Esophagus squamous epithelium (tissue), 5 donors: ENCODE data around the gene PADI3. TPM values are rescaled to one million over a fixed set of nuclear protein-coding genes. Genes with fewer than 3 reads are reported as not detected.

ENCODE experiments used
- DNase-seq: peaks from one replicate; lab custom pipeline; 2025; lab: John Stamatoyannopoulos, UW
- H3K27ac ChIP-seq, 4 donors: fragments of 200-600 bp; sonication (generic); one replicate each; pipeline ENCODE4 v1.5.1; 2016 to 2019; ENCODE audit warnings: mild to moderate bottlenecking in 1 of 4
- H3K27me3 ChIP-seq, 4 donors: fragments of 200-600 bp; sonication (generic); 1 replicate in 3 of 4; 2 replicates in 1 of 4; pipeline versions ENCODE4 v1.5.1 to v1.6.0; 2017 to 2021; ENCODE audit warnings: antibody characterized with exemption in 1 of 4
- H3K36me3 ChIP-seq, 3 donors: fragments of 200-600 bp; sonication (generic); one replicate each; pipeline ENCODE4 v1.5.1; 2016 to 2019
- H3K4me1 ChIP-seq, 3 donors: fragments of 200-600 bp; sonication (generic); one replicate each; pipeline ENCODE4 v1.5.1; 2017 to 2019
- H3K4me3 ChIP-seq, 4 donors: fragments of 200-600 bp; sonication (generic); 1 replicate in 3 of 4; 2 replicates in 1 of 4; pipeline ENCODE4 v1.5.1; 2016 to 2019; ENCODE audit warnings: mild to moderate bottlenecking in 2 of 4, moderate library complexity in 1 of 4
- H3K9me3 ChIP-seq, 3 donors: fragments of 200-600 bp; sonication (generic); one replicate each; pipeline ENCODE4 v1.5.1; 2016 to 2019
- POLR2A ChIP-seq, 4 donors: fragments of 450-650 bp; IDR thresholded peaks; one replicate each; pipeline ENCODE4 v1.6.1; 2017; ENCODE audit warnings: antibody characterized with exemption in 4 of 4, mild to moderate bottlenecking in 4 of 4, moderate library complexity in 3 of 4
- WGBS, 2 donors: methylation state at CpG; one replicate each; pipeline ENCODE4 v1.1.5; 2018; 5-methylcytosine and 5-hydroxymethylcytosine counted together
- intact Hi-C: fragments of 100-400 bp; cut with DNase I; formaldehyde crosslinking; loops from one replicate; pipeline ENCODE4 v1.15.0; 2022
- total RNA-seq, 4 donors: library from RNA; depleted of rRNA; stranded (reverse); fragments of >200 nt; gene quantifications; one replicate each; pipeline ENCODE4 v1.1.0, GENCODE V29; 2016
- TF ChIP-seq, protein P1 (sequence below), 6 experiments: fragments of 450-650 bp in 4 of 6; fragments of 200-600 bp in 2 of 6; sonication (generic) in 2 of 6; IDR thresholded peaks; one replicate each; pipeline ENCODE4 v1.5.1; 2016 to 2019; ENCODE audit warnings: antibody characterized with exemption in 6 of 6, mild to moderate bottlenecking in 4 of 6, moderate library complexity in 4 of 6
- donor health status: DM: yes; HTN: yes; CAD: no.

Gene PADI3
- total RNA-seq, 4 donors from 2014 or later, result 0.64 to 9.9 (median 2.3) TPM

DNA sequence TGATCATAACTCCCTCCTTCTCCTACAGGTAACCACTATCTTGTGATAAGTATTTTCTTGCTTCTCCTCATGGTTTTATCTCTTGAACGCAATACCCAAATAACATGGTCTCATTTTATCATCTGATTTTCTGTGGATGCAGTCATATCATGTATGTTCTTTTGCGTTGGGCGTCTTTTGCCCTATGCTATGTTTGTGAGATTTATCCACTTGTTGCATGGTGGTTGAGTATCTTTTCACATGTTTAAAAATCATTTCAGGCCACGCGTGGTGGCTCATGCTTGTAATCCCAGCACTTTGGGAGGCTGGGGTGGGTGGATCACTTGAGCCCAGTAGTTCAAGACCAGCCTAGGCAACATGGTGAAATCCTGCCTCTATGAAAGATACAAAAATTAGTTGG is 15.6 kb downstream of the PADI3 start:
- no peak for DNase-seq
- Histone ChIP-seq H3K27me3 (peaks cover 0 to 18% (median 0%) of the 10 kb centered on the region in 4 donors), H3K4me1 (peaks cover 0 to under 1% (median under 1%) of the 10 kb centered on the region in 3 donors), H3K9me3 (no peaks in the 10 kb centered on the region), H3K36me3 (no peaks in the 10 kb centered on the region), H3K4me3 (no peak overlapping the region), H3K27ac (no peak overlapping the region)
- WGBS, 2 donors, result 97 to 99% methylated on average over 5 of the region's 5 CpGs
- TF ChIP-seq, protein P1, sequence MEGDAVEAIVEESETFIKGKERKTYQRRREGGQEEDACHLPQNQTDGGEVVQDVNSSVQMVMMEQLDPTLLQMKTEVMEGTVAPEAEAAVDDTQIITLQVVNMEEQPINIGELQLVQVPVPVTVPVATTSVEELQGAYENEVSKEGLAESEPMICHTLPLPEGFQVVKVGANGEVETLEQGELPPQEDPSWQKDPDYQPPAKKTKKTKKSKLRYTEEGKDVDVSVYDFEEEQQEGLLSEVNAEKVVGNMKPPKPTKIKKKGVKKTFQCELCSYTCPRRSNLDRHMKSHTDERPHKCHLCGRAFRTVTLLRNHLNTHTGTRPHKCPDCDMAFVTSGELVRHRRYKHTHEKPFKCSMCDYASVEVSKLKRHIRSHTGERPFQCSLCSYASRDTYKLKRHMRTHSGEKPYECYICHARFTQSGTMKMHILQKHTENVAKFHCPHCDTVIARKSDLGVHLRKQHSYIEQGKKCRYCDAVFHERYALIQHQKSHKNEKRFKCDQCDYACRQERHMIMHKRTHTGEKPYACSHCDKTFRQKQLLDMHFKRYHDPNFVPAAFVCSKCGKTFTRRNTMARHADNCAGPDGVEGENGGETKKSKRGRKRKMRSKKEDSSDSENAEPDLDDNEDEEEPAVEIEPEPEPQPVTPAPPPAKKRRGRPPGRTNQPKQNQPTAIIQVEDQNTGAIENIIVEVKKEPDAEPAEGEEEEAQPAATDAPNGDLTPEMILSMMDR (IDR thresholded peaks at IDR 0.05), result no peak
- TF ChIP-seq POLR2A (IDR thresholded peaks at IDR 0.05), result no peak
- intact Hi-C loops, result no loop called here

DNA sequence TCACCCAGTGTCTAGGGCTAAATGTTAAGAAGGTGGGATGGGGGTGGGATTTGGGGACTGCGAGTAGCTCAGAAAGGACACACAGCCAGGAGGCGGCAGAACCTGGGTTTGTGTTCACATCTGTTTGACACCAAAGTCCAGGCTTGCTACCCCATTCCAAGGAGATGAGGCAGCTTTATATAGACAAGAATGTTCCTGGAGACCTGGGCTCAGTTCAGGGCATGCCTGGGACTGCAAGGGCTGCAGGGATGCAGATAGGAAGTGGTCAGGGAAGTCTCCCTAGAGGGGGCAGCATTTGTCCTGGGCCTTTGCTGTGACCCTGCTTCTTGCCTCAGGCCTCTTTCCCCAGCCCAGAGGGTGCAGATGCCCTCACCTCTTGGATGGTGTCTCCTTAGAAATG is 16.3 kb downstream of the PADI3 start:
- intact Hi-C loops, result no loop called here
- DNase-seq, result no peak
- WGBS, 2 donors, result 13 to 43% methylated on average over 2 of the region's 2 CpGs

DNA sequence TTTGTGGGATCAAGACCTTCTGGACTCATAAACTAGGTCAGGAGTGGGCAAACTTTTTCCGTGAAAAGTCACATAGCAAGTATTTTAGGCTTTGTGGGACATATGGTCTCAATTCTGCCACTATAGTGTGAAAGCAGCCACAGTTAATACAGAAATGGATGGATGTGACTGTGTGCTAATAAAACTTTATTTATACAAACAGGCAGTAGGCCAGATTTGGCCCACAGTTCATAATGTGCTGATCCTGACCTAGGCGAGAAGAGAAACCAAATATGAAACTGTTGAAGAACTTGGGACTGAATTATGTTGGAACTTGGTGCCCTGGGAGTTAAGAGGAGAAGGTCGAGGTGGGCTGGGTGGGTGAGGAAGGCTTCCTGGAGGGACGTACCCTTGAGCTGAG is 17.1 kb downstream of the PADI3 start:
- no peaks in the 10 kb centered on the region for H3K36me3 ChIP-seq
- TF ChIP-seq, protein P1 (IDR thresholded peaks at IDR 0.05), result no peak
- no peak for TF ChIP-seq POLR2A (IDR thresholded peaks at IDR 0.05)
- H3K27ac ChIP-seq, result no peak overlapping the region
- H3K9me3 ChIP-seq, result no peaks in the 10 kb centered on the region
- no peak overlapping the region for H3K4me3 ChIP-seq
- DNase-seq, result no peak
- intact Hi-C loops, result no loop called here
- peaks cover 0 to 7% (median 0%) of the 10 kb centered on the region in 4 donors for H3K27me3 ChIP-seq
- H3K4me1 ChIP-seq, result no peaks in the 10 kb centered on the region
- WGBS, 2 donors, result 83 to 87% methylated on average over 4 of the region's 4 CpGs

More for the DNA sequence above, 16.3 kb downstream of the PADI3 start:
- H3K4me3 ChIP-seq, result no peak overlapping the region
- peaks cover 0 to 11% (median 0%) of the 10 kb centered on the region in 4 donors for H3K27me3 ChIP-seq
- no peaks in the 10 kb centered on the region for H3K4me1 ChIP-seq
- no peak for TF ChIP-seq POLR2A (IDR thresholded peaks at IDR 0.05)
- TF ChIP-seq, protein P1 (IDR thresholded peaks at IDR 0.05), result no peak
- H3K9me3 ChIP-seq, result no peaks in the 10 kb centered on the region
- no peaks in the 10 kb centered on the region for H3K36me3 ChIP-seq
- no peak overlapping the region for H3K27ac ChIP-seq

DNA sequence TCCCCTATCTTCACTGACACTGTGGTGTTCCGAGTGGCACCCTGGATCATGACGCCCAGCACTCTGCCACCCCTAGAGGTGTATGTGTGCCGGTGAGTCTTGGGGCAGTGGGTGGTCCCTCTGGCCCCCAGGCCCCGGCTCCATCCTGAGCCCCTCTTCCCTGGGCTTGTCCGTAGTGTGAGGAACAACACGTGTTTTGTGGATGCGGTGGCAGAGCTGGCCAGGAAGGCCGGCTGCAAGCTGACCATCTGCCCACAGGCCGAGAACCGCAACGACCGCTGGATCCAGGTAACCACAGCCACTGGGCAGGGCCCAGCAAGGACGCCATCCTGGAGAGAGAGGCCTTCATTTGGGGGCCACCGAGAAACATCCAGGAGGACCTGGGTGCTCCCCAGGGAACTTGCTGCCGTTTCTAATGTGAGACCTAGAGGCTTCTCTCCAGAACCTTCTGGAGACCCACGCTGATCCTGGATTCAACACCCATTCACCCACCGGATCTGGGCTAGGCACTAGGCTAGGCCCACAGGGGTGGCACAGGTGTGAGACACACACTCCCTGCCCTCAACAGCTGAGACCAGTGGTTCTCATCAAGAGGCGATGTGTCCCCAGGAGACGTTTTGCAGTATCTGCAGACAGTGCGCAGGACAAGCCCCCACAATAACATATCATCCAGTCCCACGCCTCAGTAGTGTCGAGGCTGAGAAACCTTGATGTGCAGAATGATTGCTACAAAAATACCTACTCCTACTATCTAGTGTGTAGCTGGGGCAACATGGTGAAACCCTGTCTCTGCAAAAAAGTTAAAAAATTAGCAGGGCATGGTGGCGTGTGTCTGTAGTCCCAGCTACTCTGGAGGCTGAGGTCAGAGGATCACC is 22.2 kb downstream of the PADI3 start:
- intact Hi-C loops, result no loop called here
- TF ChIP-seq, protein P1 (IDR thresholded peaks at IDR 0.05), result no peak
- no peak for TF ChIP-seq POLR2A (IDR thresholded peaks at IDR 0.05)
- peaks cover 0 to 8% (median 4%) of the 10 kb centered on the region in 3 donors for H3K4me1 ChIP-seq
- H3K36me3 ChIP-seq, result no peaks in the 10 kb centered on the region
- no peaks in the 10 kb centered on the region for H3K9me3 ChIP-seq
- H3K27me3 ChIP-seq, result peaks cover 0 to 27% (median 0%) of the 10 kb centered on the region in 4 donors
- 83 to 89% methylated on average over 4 to 11 of the region's 23 CpGs for WGBS, 2 donors
- DNase-seq, result no peak
- no peak overlapping the region for H3K4me3 ChIP-seq
- no peak overlapping the region for H3K27ac ChIP-seq

DNA sequence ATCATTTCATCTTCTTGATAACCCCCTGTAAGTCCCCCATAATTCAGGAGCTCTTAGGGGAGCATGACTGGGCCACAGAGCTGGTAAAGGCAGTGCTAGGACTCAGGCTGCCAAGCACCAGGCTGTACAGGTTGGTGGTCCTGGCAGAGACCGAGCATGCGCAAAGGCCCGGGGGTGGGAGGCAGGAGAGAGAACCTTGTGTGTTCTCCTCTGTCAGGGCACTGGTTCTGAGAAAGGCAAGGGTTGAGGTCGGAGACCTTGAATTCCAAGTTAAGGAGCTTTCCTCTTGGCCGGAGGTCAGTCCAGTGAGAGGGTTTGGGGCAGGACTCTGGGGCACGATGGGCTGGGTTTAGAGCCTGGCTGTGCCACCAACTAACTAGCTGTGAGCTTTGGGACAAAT is 23.2 kb downstream of the PADI3 start:
- intact Hi-C loops, result no loop called here

More for the DNA sequence above, 23.2 kb downstream of the PADI3 start:
- peaks cover 0 to 17% (median 4%) of the 10 kb centered on the region in 3 donors for H3K4me1 ChIP-seq
- no peaks in the 10 kb centered on the region for H3K9me3 ChIP-seq
- H3K27ac ChIP-seq, result no peak overlapping the region
- no peak overlapping the region for H3K4me3 ChIP-seq
- H3K27me3 ChIP-seq, result peaks cover 0 to 34% (median 0%) of the 10 kb centered on the region in 4 donors
- 78 to 87% methylated on average over 6 of the region's 6 CpGs for WGBS, 2 donors
- no peak for DNase-seq
- TF ChIP-seq POLR2A (IDR thresholded peaks at IDR 0.05), result no peak
- TF ChIP-seq, protein P1 (IDR thresholded peaks at IDR 0.05), result no peak
- no peaks in the 10 kb centered on the region for H3K36me3 ChIP-seq
